Measurements from ENCODE around the gene NBEAL2.

DNA sequence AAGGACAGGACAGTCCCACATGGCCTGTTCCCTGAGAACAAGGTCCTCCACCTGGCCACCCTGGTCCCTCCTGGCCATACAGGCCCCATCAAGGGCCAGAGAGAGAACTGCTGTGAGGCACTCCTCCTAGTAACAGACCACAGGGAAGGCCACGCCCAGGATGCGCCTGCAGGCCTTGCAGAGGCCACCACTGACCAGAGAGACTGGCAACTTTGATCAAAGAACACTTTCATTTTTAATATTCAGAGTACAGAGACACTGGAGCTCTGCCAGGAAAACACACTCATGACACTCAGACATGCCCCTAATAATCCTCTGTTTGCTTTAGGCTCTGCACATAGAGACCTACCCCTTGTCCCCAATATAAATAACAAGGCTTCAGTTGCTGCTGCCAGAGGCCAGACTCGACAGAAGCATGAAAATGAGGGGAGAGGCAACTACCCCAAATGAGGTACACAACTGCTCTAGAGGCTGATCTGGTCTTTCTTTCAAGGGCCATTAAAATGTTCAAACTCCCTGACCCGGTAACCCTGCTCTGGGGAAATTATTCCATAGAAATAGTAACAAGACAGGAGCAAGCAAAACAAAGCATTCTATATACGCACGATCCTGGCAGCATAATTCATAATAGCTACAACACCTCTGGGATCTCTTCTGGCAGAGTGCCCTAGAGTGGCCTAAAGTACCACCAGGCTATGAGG is 47.7 kb upstream of the NBEAL2 start:
- no peak for TF ChIP-seq CTCF (IDR thresholded peaks at IDR 0.05; ENCODE audit: insufficient read depth, low read length, poor library complexity, severe bottlenecking)
- no peak for TF ChIP-seq EZH2phosphoT487 (conservative IDR thresholded peaks at IDR 0.05; ENCODE audit: low read length)

Measured in SU-DHL-6 (cell line).